HG03066 (cell line): Measurements from ENCODE around the gene RPL38.

Source experiments
- ATAC-seq: cut with Tn5 transposase; IDR thresholded peaks from one replicate; pipeline ENCODE4 v1.9.1; 2021; ENCODE audit warnings: low read depth; ENCODE audit not compliant: unreplicated experiment

RPL38 gene

GRCh38 chr17:74206332-74206818, 2.9 kb downstream of the RPL38 start:
- no peak for ATAC-seq

DNA sequence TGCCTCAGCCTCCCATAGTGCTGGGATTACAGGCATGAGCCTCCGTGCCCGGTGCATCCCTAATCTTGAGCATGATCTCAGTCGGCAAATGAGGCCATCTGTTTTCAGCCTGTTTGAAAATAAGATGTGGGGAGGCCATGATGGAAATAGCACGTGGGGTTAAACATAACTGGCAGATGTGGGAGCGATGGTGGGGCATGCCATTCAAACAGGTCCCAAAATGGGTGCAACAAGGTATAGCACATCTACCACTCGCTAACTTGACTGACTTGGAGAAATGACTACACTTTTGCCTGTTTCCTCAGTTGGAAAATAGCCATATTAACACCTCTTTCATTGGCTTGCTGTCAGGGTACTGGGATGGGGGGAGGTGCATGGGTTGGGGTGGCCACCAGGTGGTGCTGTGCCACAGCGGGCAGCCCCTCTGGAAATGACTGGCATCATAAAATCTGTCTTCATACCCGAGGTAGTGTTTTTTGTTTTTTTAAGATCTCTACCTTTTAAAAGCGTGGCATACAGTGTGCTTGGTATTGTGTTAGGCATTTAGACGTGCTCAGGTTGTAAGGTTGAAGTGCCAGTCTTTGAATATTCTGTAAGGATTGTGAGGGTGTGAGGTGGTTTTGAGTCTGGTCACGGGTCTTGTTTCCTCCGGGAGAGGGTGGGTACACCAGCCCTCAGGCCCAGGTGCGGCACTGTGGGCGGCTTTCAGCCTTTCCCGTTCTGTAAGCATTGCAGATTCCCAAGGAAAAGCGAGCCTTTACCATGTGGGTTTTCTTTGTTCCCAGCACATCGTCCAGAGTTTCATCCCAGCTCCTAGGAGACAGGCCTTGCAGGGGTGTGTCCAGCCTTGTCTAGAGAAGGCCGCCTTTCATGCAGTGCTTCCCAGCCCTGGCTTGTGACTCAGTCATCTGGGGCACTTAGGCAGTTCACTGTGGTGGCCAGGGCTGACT, 7.0 kb downstream of the RPL38 start:
- ATAC-seq = no peak

GRCh38 chr17:74211141-74211911, 7.8 kb downstream of the RPL38 start:
- no peak for ATAC-seq

GRCh38 chr17:74211912-74212208, 8.4 kb downstream of the RPL38 start:
- ATAC-seq = no peak

GRCh38 chr17:74212209-74212912, 8.9 kb downstream of the RPL38 start:
- ATAC-seq = peak; percentile 17

DNA sequence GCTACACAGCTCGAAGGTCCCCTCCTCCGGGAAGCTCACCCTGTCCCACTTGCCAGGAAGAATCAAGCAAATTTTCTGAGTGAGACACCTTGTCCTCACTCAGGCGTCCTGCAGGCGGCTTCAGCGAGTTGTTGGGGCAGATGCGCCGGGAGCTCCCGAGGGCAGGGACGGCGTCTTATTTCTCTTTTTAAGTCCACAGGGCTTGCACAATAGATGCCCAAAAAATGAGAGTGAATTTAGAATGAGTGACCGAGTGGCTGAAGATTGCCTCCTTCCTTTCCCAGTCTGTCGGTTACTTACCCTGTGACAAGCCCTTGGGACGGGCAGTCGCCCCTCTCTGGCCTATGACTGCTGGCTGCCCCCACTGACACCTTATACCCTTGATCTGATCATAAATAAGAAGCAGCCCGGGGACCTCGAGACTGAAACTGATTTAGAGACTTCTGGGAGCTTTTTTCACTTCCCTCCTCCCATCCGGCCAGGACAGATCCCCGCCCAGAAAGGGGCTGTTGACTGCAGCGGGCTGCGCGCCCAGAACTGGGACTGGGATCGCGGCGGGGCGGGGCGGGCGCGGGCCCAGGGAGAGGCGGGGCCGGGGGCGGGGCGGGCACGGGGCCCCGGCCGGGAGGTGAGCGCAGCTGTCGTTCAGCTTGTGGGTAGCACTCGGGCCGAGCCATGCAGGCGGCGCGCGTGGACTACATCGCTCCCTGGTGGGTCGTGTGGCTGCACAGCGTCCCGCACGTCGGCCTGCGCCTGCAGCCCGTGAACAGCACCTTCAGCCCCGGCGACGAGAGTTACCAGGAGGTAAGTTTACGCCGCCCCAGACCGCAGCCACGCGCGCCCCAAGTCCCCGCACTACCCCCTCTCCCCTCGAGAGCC, 9.7 kb downstream of the RPL38 start, which contains the start of gene TTYH2:
TSS of gene TTYH2 (plus strand) at position 659 of the 879 bp plus-strand sequence. CDS start at position 676, 17 bp downstream.
- ATAC-seq = peak; percentile 55

GRCh38 chr17:74213861-74214391, 10.4 kb downstream of the RPL38 start:
- ATAC-seq = no peak

GRCh38 chr17:74214484-74215341, 11.2 kb downstream of the RPL38 start:
- ATAC-seq = no peak

GRCh38 chr17:74215342-74215727, 11.9 kb downstream of the RPL38 start:
- no peak for ATAC-seq

GRCh38 chr17:74216505-74216904, 13.0 kb downstream of the RPL38 start:
- ATAC-seq = no peak

DNA sequence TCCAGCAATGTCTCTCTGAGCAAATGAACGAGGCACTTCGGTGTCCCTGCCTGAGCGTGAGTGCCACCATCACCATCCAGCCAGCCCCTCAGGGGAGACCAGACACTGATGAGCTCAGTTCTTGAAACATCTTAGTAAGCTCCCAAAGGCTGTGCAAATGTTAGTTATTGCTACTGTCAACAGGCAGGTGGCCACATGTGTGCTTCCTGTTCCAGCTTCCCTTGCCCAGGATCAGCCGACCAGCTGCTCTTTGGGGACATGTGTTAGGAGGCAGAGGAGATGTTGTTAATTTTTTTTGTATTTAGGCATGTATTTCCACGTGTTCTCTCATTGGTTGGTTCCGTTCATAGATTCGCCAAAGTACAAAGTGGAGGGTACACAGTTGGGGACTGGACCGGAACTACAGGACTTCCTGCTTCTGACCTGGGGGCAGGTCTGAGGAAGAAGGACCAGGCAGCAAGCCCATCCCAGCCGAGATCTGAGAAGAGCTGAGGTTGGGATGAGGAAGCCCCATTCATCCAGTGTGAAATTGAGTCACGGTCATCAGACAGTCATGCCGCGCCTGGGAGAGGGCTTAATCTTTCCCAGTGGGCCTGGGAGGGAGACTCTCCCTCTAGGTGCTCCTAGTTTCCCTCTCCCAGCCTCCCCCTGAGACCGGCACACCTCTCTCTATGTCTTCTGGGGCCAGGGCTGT, 13.7 kb downstream of the RPL38 start:
- ATAC-seq = no peak

DNA sequence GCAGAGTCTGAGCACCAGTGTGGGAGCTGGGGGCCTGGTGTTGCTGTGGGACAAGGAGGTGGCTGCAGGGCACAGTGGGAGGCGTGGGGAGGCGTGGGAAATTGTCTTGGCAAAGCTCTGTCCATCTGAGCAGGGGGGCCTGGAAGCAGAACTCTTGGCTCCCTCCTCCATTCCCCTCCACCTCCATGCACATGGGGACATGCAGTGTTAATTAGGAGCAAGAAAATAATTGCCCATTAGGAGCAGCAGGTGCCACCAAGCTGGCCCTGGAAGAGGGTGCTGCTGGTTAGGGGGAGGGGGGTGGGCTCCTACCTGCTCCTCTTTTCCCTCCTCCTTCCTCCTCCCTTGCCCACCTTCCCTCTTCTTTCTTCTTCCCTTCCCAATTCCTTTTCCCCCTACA, 14.4 kb downstream of the RPL38 start:
- no peak for ATAC-seq

DNA sequence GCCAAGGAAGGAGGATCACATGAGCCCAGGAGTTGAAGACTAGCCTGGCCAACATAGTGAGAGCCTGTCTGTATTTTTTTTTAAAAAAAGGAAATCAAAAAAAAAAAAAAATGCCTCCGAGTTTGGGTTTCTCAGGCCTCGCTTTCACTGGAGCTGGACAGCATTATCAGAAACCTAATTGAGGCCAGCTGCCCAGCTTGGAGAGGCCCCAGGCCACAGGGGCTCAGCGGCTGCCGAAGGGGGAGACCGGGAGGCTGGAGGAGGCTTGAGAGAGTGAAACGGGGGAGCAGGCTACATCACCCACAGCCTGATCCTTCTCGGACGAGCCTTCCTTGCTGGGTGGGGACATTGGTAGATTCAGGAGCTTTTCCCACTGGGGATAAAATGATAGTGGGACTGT, 15.0 kb downstream of the RPL38 start:
- no peak for ATAC-seq

DNA sequence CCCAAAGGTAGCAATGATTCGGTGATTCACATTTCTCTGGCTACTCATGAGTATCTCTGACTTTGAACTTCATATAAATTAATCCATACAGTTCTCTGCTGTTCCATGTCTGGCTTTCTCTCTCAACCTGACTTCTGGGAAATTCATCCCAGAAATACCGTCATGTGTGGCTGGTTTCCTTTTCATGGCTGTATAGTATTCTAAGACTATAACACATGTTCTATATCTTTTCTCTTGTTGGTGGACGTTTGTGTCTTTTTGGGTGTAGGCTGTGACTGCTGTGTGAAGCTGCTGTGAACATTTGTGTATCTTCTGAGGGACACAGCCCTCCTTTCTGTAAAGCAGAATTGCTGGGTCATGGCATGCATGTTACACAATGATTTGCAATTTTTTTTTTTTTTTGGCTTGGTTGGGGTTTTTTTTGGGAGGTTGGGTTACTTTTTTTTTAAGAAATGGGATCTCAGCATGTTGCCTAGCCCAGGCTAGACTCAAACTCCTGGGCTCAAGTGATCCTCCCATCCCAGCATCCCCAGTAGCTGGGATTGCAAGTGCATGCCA, 16.2 kb downstream of the RPL38 start:
- no peak for ATAC-seq

- ATAC-seq = no peak
Measured at GRCh38 chr17:74220219-74220618, 16.7 kb downstream of the RPL38 start.

GRCh38 chr17:74220946-74221818, 17.7 kb downstream of the RPL38 start:
- ATAC-seq = no peak

DNA sequence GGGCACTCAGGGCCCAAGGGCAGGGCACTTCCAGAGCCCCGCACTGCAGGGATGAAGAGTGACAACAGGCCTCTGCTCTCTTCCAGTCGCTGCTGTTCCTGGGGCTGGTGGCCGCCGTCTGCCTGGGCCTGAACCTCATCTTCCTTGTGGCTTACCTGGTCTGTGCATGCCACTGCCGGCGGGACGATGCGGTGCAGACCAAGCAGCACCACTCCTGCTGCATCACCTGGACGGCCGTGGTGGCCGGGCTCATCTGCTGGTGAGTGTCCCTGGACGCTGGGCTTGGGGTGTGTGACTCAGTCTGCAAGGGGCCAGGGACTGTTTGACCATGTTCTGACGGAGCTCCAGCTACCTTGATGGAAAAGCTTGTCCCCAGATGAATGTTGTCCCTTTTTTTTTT, 18.9 kb downstream of the RPL38 start:
- no peak for ATAC-seq
